Neural cell (in vitro differentiated cells): ENCODE data around the gene VAV2. TPM values are rescaled to one million over a fixed set of nuclear protein-coding genes. Genes with fewer than 3 reads are reported as not detected.
A peak's percentile ranks its signal among the peaks of the same experiment; 100 is the strongest.

Experiments
- H2AFZ ChIP-seq: fragments of 200-600, 300-800 bp; sonication (generic), shearing (Covaris generic); 2 replicates; pipeline ENCODE4 v1.6.0; 2014; ENCODE audit warnings: low read depth, mild to moderate bottlenecking, antibody characterized with exemption, low read length, moderate library complexity
- H3F3A ChIP-seq: fragments of 200-600 bp; shearing (Covaris generic); 2 replicates; pipeline ENCODE4 v1.6.1; 2016; ENCODE audit warnings: mild to moderate bottlenecking, moderate library complexity, mixed read lengths, antibody characterized with exemption, low read length; ENCODE audit not compliant: insufficient read depth, poor library complexity, severe bottlenecking
- H3K27ac ChIP-seq: fragments of 200-600, 300-800 bp; sonication (generic), shearing (Covaris generic); 2 replicates; pipeline ENCODE4 v1.5.1; 2014; ENCODE audit warnings: mild to moderate bottlenecking, low read length, moderate library complexity
- H3K27me3 ChIP-seq: fragments of 300-800, 200-600 bp; sonication (generic), shearing (Covaris generic); 2 replicates; pipeline ENCODE4 v1.6.0; 2014; ENCODE audit warnings: mild to moderate bottlenecking, low read depth, low read length, moderate library complexity; ENCODE audit not compliant: insufficient read depth
- H3K36me3 ChIP-seq: fragments of 300-800, 200-600 bp; sonication (generic), shearing (Covaris generic); 2 replicates; pipeline ENCODE4 v1.5.1; 2014; ENCODE audit warnings: mild to moderate bottlenecking, antibody characterized with exemption, low read length, moderate library complexity; ENCODE audit not compliant: insufficient read depth
- H3K4me2 ChIP-seq: fragments of 300-800, 200-600 bp; sonication (generic), shearing (Covaris generic); 2 replicates; pipeline ENCODE4 v1.6.0; 2014; ENCODE audit warnings: mild to moderate bottlenecking, low read length
- H3K4me3 ChIP-seq: fragments of 300-800, 200-600 bp; sonication (generic), shearing (Covaris generic); 2 replicates; pipeline ENCODE4 v1.5.1; 2014; ENCODE audit warnings: mild to moderate bottlenecking, low read length, moderate library complexity
- H3K79me2 ChIP-seq: fragments of 200-600 bp; shearing (Covaris generic); replicated peaks from 2 replicates; pipeline ENCODE4 v1.6.0; 2014; ENCODE audit warnings: mild to moderate bottlenecking, low read length, moderate library complexity; ENCODE audit not compliant: insufficient read depth
- H3K9ac ChIP-seq: fragments of 300-800, 200-600 bp; sonication (generic), shearing (Covaris generic); 2 replicates; pipeline ENCODE4 v1.6.1; 2016; ENCODE audit warnings: mild to moderate bottlenecking, low read length, mixed read lengths
- H3K9me2 ChIP-seq: fragments of 200-600 bp; shearing (Covaris generic); 2 replicates; pipeline ENCODE4 v1.6.1; 2016; ENCODE audit warnings: mild to moderate bottlenecking, low read length, mixed read lengths; ENCODE audit not compliant: insufficient read depth
- H3K9me3 ChIP-seq: fragments of 200-600, 300-800 bp; sonication (generic), shearing (Covaris generic); 2 replicates; pipeline ENCODE4 v1.6.1; 2016; ENCODE audit warnings: mild to moderate bottlenecking, mixed run types, low read length, moderate library complexity, mixed read lengths
- H4K20me1 ChIP-seq: fragments of 200-600 bp; shearing (Covaris generic); 2 replicates; pipeline ENCODE4 v1.6.1; 2016; ENCODE audit warnings: mild to moderate bottlenecking, mixed run types; ENCODE audit not compliant: insufficient read depth
- EP300 ChIP-seq: fragments of 450-650 bp; conservative IDR thresholded peaks from 2 replicates; pipeline ENCODE4 v1.6.1; 2014; ENCODE audit warnings: antibody characterized with exemption, mild to moderate bottlenecking, moderate library complexity; ENCODE audit not compliant: poor library complexity, severe bottlenecking
- EZH2 ChIP-seq: fragments of 200-600, 300-800 bp; shearing (Covaris generic), sonication (generic); IDR thresholded peaks from 2 replicates; pipeline ENCODE4 v1.6.1; 2014; ENCODE audit warnings: antibody characterized with exemption, low read length, borderline replicate concordance, mild to moderate bottlenecking; ENCODE audit not compliant: insufficient read depth, poor library complexity, severe bottlenecking
- MXI1 ChIP-seq: fragments of 450-650 bp; conservative IDR thresholded peaks from 2 replicates; pipeline ENCODE4 v1.6.1; 2014; ENCODE audit warnings: antibody characterized with exemption, mild to moderate bottlenecking; ENCODE audit not compliant: poor library complexity, severe bottlenecking
- POLR2AphosphoS5 ChIP-seq: IDR thresholded peaks from 2 replicates; pipeline ENCODE4 v1.6.1; 2012
- RAD21 ChIP-seq: fragments of 450-650 bp; conservative IDR thresholded peaks from 2 replicates; pipeline ENCODE4 v1.6.1; 2014; ENCODE audit warnings: antibody characterized with exemption, mild to moderate bottlenecking, moderate library complexity
- REST ChIP-seq: IDR thresholded peaks from 2 replicates; pipeline ENCODE4 v1.6.1; 2012; ENCODE audit warnings: borderline replicate concordance
- SMC3 ChIP-seq: fragments of 450-650 bp; conservative IDR thresholded peaks from 2 replicates; pipeline ENCODE4 v1.6.1; 2014; ENCODE audit warnings: antibody characterized with exemption, mild to moderate bottlenecking, moderate library complexity; ENCODE audit not compliant: poor library complexity
- TAF1 ChIP-seq: IDR thresholded peaks from 2 replicates; pipeline ENCODE4 v1.6.1; 2012; ENCODE audit warnings: low read depth
- polyA plus RNA-seq: library from polyadenylated mRNA; depleted of rRNA; stranded (reverse); fragments of >200 nt; gene quantifications from 2 replicates; pipeline ENCODE4 v1.2.3, GENCODE V29; 2014
- TF ChIP-seq, protein P1 (sequence below): fragments of 450-650 bp; IDR thresholded peaks from 2 replicates; pipeline ENCODE4 v1.5.1; 2014; ENCODE audit warnings: antibody characterized with exemption, mild to moderate bottlenecking, moderate library complexity; ENCODE audit not compliant: poor library complexity, severe bottlenecking

VAV2 gene
- polyA plus RNA-seq, 1 donor from 2014 or later, result 35.2 TPM

DNA sequence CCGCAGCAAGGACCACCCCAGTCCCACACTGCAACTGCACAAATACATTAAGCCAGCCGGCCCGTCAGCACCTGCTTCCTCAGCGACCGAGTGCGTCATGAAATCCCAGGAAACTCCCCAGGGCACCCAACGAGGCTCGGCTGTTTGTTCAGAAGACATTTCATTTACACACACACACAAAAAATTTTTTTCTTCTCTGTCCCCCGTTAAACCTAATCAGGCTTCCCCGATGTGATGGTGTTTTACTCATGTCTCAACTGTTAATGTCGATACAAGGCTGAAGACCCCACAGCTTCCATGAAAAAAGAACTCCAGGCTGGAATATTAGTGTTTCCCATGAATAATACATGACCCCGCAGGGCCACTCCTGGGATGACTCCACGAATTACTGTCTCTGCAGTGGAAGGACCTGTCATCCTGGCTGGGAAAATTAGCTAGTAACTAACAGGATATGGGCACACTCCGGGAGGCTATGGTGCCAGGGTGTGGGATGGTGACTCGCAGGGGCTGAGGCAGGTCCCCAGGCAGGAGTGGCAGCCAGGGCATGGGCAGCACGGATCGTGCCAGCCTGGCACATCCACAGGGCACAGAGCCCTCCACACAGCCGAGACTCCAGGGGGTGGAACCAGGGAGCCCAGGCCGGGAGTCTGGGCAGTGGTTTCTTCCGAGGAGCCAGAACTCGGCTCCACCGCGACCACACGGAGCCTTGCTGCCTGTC is 102.4 kb downstream of the VAV2 start:
- no peaks in the 10 kb centered on the region for H3K79me2 ChIP-seq
- no peaks in the 10 kb centered on the region for H3K36me3 ChIP-seq

GRCh38 chr9:133888809-133889491 is 103.2 kb downstream of the VAV2 start:
- H3K79me2 ChIP-seq, result no peaks in the 10 kb centered on the region
- peak overlapping the region; percentile 85 for H3K27ac ChIP-seq
- no peaks in the 10 kb centered on the region for H3F3A ChIP-seq
- no peaks in the 10 kb centered on the region for H3K9me2 ChIP-seq
- no peaks in the 10 kb centered on the region for H4K20me1 ChIP-seq
- H3K27me3 ChIP-seq, result no peaks in the 10 kb centered on the region
- TF ChIP-seq EZH2, result no peak
- TF ChIP-seq, protein P1, sequence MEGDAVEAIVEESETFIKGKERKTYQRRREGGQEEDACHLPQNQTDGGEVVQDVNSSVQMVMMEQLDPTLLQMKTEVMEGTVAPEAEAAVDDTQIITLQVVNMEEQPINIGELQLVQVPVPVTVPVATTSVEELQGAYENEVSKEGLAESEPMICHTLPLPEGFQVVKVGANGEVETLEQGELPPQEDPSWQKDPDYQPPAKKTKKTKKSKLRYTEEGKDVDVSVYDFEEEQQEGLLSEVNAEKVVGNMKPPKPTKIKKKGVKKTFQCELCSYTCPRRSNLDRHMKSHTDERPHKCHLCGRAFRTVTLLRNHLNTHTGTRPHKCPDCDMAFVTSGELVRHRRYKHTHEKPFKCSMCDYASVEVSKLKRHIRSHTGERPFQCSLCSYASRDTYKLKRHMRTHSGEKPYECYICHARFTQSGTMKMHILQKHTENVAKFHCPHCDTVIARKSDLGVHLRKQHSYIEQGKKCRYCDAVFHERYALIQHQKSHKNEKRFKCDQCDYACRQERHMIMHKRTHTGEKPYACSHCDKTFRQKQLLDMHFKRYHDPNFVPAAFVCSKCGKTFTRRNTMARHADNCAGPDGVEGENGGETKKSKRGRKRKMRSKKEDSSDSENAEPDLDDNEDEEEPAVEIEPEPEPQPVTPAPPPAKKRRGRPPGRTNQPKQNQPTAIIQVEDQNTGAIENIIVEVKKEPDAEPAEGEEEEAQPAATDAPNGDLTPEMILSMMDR, result no peak
- no peak for TF ChIP-seq RAD21
- no peak for TF ChIP-seq EP300
- TF ChIP-seq MXI1, result no peak
- TF ChIP-seq TAF1, result no peak
- no peaks in the 10 kb centered on the region for H3K9me3 ChIP-seq
- peak overlapping the region; percentile 64 for H3K9ac ChIP-seq
- H3K4me3 ChIP-seq, result peak overlapping the region; percentile 57
- no peaks in the 10 kb centered on the region for H3K36me3 ChIP-seq
- peak overlapping the region; percentile 19 for H3K4me2 ChIP-seq
- H2AFZ ChIP-seq, result no peak overlapping the region

More for the DNA sequence above, 102.4 kb downstream of the VAV2 start:
- Histone ChIP-seq H2AFZ (no peak overlapping the region), H3K4me3 (peak overlapping the region; percentile 57), H3K27ac (peak overlapping the region; percentile 85), H3F3A (no peaks in the 10 kb centered on the region), H3K9ac (peak overlapping the region; percentile 64), H3K9me3 (no peaks in the 10 kb centered on the region), H3K4me2 (peak overlapping the region; percentile 19), H4K20me1 (no peaks in the 10 kb centered on the region), H3K27me3 (no peaks in the 10 kb centered on the region), H3K9me2 (no peaks in the 10 kb centered on the region)
- TF ChIP-seq EZH2 (no peak), TAF1 (no peak), POLR2AphosphoS5 (peak; percentile 51), REST (peak; percentile 99), MXI1 (peak; percentile 18), SMC3 (peak; percentile 34), RAD21 (peak; percentile 24), EP300 (peak; percentile 61)
- TF ChIP-seq, protein P1, result no peak
